Measurements from ENCODE around the gene RAB28. TPM values are rescaled to one million over a fixed set of nuclear protein-coding genes. Genes with fewer than 3 reads are reported as not detected.

The RAB28 gene
- total and polyA plus RNA-seq, 9 of the 15 experiments (the other 6 are each of a cell fraction or from before 2014, with no cell fraction given), result 6.7 to 40.4 (median 23.0) TPM

DNA sequence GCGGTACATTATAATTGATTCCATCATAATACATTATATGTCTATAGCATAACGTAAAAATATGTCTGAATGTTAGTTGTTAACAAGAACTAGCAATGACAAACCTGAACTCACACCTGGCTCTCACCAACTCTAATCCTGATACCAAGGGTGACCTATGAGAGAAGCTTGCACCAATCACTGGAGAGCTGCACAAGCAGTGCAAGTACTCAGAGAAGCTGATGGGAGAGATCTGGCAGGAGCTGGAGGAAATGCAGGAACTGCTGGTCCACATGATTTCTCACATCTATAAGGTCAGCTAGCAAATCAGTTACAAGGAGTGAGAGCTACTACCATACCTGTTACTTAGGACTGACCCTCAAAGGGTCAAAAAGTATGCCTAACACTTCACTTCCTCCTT is 74.8 kb downstream of the RAB28 start:
- in situ Hi-C loops (cut with MboI), result no loop called here
- H3K9me1 ChIP-seq (ENCODE audit: control insufficient read depth, insufficient read depth, low read length), result no peaks in the 10 kb centered on the region
- ChIA-PET POLR2A (no interaction called here), CTCF (ENCODE audit: low intra/inter-chr PET ratio) (no interaction called here)
- no peaks in the 10 kb centered on the region for H3K4me1 ChIP-seq (replicated peaks in 1 of 2; ENCODE audit: control insufficient read depth in 2 of 2, insufficient read depth in 2 of 2, low read length in 2 of 2)
- no peak overlapping the region for H3K4me2 ChIP-seq (ENCODE audit: insufficient read depth, low read length)
- WGBS (ENCODE audit: insufficient coverage, low coverage, missing lambda C conversion rate), result 91% methylated on average over 2 of the region's 2 CpGs
- no peak for TF ChIP-seq ESRRA (IDR thresholded peaks at IDR 0.05; ENCODE audit: borderline replicate concordance, low read depth)
- TF ChIP-seq PHB (CRISPR knock-in tag; IDR thresholded peaks at IDR 0.05), result no peak
- TF ChIP-seq, protein P1, sequence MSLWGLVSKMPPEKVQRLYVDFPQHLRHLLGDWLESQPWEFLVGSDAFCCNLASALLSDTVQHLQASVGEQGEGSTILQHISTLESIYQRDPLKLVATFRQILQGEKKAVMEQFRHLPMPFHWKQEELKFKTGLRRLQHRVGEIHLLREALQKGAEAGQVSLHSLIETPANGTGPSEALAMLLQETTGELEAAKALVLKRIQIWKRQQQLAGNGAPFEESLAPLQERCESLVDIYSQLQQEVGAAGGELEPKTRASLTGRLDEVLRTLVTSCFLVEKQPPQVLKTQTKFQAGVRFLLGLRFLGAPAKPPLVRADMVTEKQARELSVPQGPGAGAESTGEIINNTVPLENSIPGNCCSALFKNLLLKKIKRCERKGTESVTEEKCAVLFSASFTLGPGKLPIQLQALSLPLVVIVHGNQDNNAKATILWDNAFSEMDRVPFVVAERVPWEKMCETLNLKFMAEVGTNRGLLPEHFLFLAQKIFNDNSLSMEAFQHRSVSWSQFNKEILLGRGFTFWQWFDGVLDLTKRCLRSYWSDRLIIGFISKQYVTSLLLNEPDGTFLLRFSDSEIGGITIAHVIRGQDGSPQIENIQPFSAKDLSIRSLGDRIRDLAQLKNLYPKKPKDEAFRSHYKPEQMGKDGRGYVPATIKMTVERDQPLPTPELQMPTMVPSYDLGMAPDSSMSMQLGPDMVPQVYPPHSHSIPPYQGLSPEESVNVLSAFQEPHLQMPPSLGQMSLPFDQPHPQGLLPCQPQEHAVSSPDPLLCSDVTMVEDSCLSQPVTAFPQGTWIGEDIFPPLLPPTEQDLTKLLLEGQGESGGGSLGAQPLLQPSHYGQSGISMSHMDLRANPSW (CRISPR knock-in tag; IDR thresholded peaks at IDR 0.05), result no peak
- no peak for TF ChIP-seq ELF1 (tag; IDR thresholded peaks at IDR 0.05)
- TF ChIP-seq CTBP1 (IDR thresholded peaks at IDR 0.05; ENCODE audit: borderline replicate concordance), result no peak
- no peak for TF ChIP-seq FIP1L1 (IDR thresholded peaks at IDR 0.05; ENCODE audit: low read depth, low read length, poor library complexity, severe bottlenecking)
- no peak for TF ChIP-seq MAFK (IDR thresholded peaks at IDR 0.05; ENCODE audit: low read length)
- no peak for TF ChIP-seq ZNF347 (CRISPR knock-in tag; IDR thresholded peaks at IDR 0.05; ENCODE audit: low read depth)
- no peak for TF ChIP-seq FOXA1 (IDR thresholded peaks at IDR 0.05; ENCODE audit: borderline replicate concordance)
- TF ChIP-seq, protein P2, sequence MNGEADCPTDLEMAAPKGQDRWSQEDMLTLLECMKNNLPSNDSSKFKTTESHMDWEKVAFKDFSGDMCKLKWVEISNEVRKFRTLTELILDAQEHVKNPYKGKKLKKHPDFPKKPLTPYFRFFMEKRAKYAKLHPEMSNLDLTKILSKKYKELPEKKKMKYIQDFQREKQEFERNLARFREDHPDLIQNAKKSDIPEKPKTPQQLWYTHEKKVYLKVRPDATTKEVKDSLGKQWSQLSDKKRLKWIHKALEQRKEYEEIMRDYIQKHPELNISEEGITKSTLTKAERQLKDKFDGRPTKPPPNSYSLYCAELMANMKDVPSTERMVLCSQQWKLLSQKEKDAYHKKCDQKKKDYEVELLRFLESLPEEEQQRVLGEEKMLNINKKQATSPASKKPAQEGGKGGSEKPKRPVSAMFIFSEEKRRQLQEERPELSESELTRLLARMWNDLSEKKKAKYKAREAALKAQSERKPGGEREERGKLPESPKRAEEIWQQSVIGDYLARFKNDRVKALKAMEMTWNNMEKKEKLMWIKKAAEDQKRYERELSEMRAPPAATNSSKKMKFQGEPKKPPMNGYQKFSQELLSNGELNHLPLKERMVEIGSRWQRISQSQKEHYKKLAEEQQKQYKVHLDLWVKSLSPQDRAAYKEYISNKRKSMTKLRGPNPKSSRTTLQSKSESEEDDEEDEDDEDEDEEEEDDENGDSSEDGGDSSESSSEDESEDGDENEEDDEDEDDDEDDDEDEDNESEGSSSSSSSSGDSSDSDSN (IDR thresholded peaks at IDR 0.05; ENCODE audit: borderline replicate concordance in 1 of 2, low read depth in 2 of 2, low read length in 2 of 2), result no peak
- TF ChIP-seq, protein P3, sequence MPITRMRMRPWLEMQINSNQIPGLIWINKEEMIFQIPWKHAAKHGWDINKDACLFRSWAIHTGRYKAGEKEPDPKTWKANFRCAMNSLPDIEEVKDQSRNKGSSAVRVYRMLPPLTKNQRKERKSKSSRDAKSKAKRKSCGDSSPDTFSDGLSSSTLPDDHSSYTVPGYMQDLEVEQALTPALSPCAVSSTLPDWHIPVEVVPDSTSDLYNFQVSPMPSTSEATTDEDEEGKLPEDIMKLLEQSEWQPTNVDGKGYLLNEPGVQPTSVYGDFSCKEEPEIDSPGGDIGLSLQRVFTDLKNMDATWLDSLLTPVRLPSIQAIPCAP (CRISPR knock-in tag; IDR thresholded peaks at IDR 0.05; ENCODE audit: borderline replicate concordance), result no peak
- no peak for TF ChIP-seq SMARCC2 (IDR thresholded peaks at IDR 0.05; ENCODE audit: low read depth)
- no peak for TF ChIP-seq HNRNPUL1 (IDR thresholded peaks at IDR 0.05; ENCODE audit: low read length)
- no peak for TF ChIP-seq ZNF175 (CRISPR knock-in tag; IDR thresholded peaks at IDR 0.05; ENCODE audit: low read depth)
- TF ChIP-seq NR2C2 (CRISPR knock-in tag; IDR thresholded peaks at IDR 0.05), result no peak
- no peak for TF ChIP-seq NR2C2 (tag; IDR thresholded peaks at IDR 0.05)
- no peak for TF ChIP-seq PHF21A (IDR thresholded peaks at IDR 0.05; ENCODE audit: borderline replicate concordance, low read depth)
- ATAC-seq (no peak), FAIRE-seq (no peak), DNase-seq (ENCODE audit: extremely low read depth in 1 of 4, low spot score in 3 of 4) (no peak)
- BruUV-seq (replicated peaks), result no TSS peak
- H3K4me3 ChIP-seq, result no peak overlapping the region
- H3K9ac ChIP-seq (ENCODE audit: insufficient read depth in 1 of 2, low read depth in 2 of 2, low read length in 2 of 2), result no peak overlapping the region
- H3K79me2 ChIP-seq (ENCODE audit: control insufficient read depth, insufficient read depth, low read length), result peaks cover 15% of the 10 kb centered on the region; the same call in 2 of the 3 replicates
- intact Hi-C loops (cut with micrococcal nuclease), result no loop called here
- H3K36me3 ChIP-seq (ENCODE audit: control insufficient read depth, insufficient read depth, low read length), result no peaks in the 10 kb centered on the region; the same call in 2 of the 3 replicates
- no peak overlapping the region for H3K27ac ChIP-seq (ENCODE audit: extremely low read depth, low read depth, low read length)
- H3K27me3 ChIP-seq (ENCODE audit: control insufficient read depth in 2 of 2, insufficient read depth in 2 of 2, low read length in 2 of 2), result no peaks in the 10 kb centered on the region
- H3K9me3 ChIP-seq (replicated peaks; ENCODE audit: control insufficient read depth, insufficient read depth, low read depth, low read length), result peaks cover 2% of the 10 kb centered on the region; the same call in 1 of the 2 replicates
- no peak overlapping the region for H2AFZ ChIP-seq (ENCODE audit: low read depth, low read length)
- H4K20me1 ChIP-seq (replicated peaks; ENCODE audit: control insufficient read depth, insufficient read depth, low read length), result no peaks in the 10 kb centered on the region
